Astrocyte (in vitro differentiated cells and primary cell): ENCODE results near the gene DDX18. TPM values are rescaled to one million over a fixed set of nuclear protein-coding genes. Genes with fewer than 3 reads are reported as not detected.

Experiments
- DNase-seq: peaks from one replicate; pipeline ENCODE4 v3.0.0-alpha.2; 2010; ENCODE audit warnings: low read depth
- FAIRE-seq: peaks from 2 replicates; lab custom pipeline; 2011; peaks lifted over from hg19 to GRCh38; lab: Jason Lieb, UNC
- H2AFZ ChIP-seq: 2 replicates; pipeline ENCODE4 v1.6.0; 2012; ENCODE audit warnings: low read depth, low read length, inconsistent platforms
- H3K27ac ChIP-seq: 2 replicates; pipeline ENCODE4 v1.5.1; 2011; ENCODE audit warnings: low read depth, low read length, inconsistent platforms
- H3K27me3 ChIP-seq: 2 replicates; pipeline ENCODE4 v1.6.0; 2011; ENCODE audit warnings: low read length, inconsistent platforms; ENCODE audit not compliant: insufficient read depth
- H3K36me3 ChIP-seq: 2 replicates; pipeline ENCODE4 v1.5.1; 2011; ENCODE audit warnings: low read length, inconsistent platforms; ENCODE audit not compliant: insufficient read depth
- H3K4me1 ChIP-seq: 2 replicates; pipeline ENCODE4 v1.5.1; 2011; ENCODE audit warnings: low read length, inconsistent platforms; ENCODE audit not compliant: insufficient read depth
- H3K4me2 ChIP-seq: 2 replicates; pipeline ENCODE4 v1.6.0; 2012; ENCODE audit warnings: low read length, inconsistent platforms
- H3K4me3 ChIP-seq: 2 replicates; pipeline ENCODE4 v1.5.1; 2011; ENCODE audit warnings: low read depth, mild to moderate bottlenecking, low read length, inconsistent platforms; ENCODE audit not compliant: insufficient read depth
- H3K79me2 ChIP-seq: 2 replicates; pipeline ENCODE4 v1.6.0; 2012; ENCODE audit warnings: mild to moderate bottlenecking, low read length, inconsistent platforms; ENCODE audit not compliant: insufficient read depth
- H3K9ac ChIP-seq: 2 replicates; pipeline ENCODE4 v1.6.0; 2012; ENCODE audit warnings: mild to moderate bottlenecking, low read length, inconsistent platforms
- H3K9me3 ChIP-seq: 2 replicates; pipeline ENCODE4 v1.5.1; 2012; ENCODE audit warnings: low read depth, mild to moderate bottlenecking, low read length, inconsistent platforms; ENCODE audit not compliant: insufficient read depth
- H4K20me1 ChIP-seq: 2 replicates; pipeline ENCODE4 v1.6.0; 2012; ENCODE audit warnings: low read length, inconsistent platforms; ENCODE audit not compliant: insufficient read depth
- H3K27ac Mint-ChIP-seq: one replicate; pipeline ENCODE4 v1.8.0; 2021; ENCODE audit warnings: mild to moderate bottlenecking, mixed read lengths; ENCODE audit not compliant: unreplicated experiment
- H3K27me3 Mint-ChIP-seq: one replicate; pipeline ENCODE4 v1.8.0; 2021; ENCODE audit warnings: low read depth, mixed read lengths; ENCODE audit not compliant: unreplicated experiment
- H3K36me3 Mint-ChIP-seq: one replicate; pipeline ENCODE4 v1.8.0; 2021; ENCODE audit warnings: low read depth, mixed read lengths; ENCODE audit not compliant: unreplicated experiment
- H3K4me1 Mint-ChIP-seq: one replicate; pipeline ENCODE4 v1.8.0; 2021; ENCODE audit warnings: low read depth, mixed read lengths; ENCODE audit not compliant: unreplicated experiment
- H3K4me3 Mint-ChIP-seq: one replicate; pipeline ENCODE4 v1.8.0; 2021; ENCODE audit warnings: mild to moderate bottlenecking, moderate library complexity, mixed read lengths; ENCODE audit not compliant: unreplicated experiment
- H3K9me3 Mint-ChIP-seq: one replicate; pipeline ENCODE4 v1.8.0; 2021; ENCODE audit warnings: mild to moderate bottlenecking, mixed read lengths; ENCODE audit not compliant: unreplicated experiment
- CTCF ChIP-seq: IDR thresholded peaks from 2 replicates; pipeline ENCODE4 v1.5.1; 2011; ENCODE audit warnings: low read depth, mild to moderate bottlenecking, inconsistent platforms, low read length, moderate library complexity; ENCODE audit not compliant: insufficient read depth
- EZH2 ChIP-seq: IDR thresholded peaks from 2 replicates; pipeline ENCODE4 v1.6.1; 2012; ENCODE audit warnings: mild to moderate bottlenecking, low read length, inconsistent platforms; ENCODE audit not compliant: insufficient read depth
- total RNA-seq: library from RNA; stranded (reverse); gene quantifications from 2 replicates; pipeline ENCODE4 v1.2.1, GENCODE V29; 2021

DDX18 gene
- total RNA-seq, 1 donor from 2014 or later, result 72.6 TPM

GRCh38 chr2:117833911-117834310 lies 19.4 kb downstream of the DDX18 start:
- FAIRE-seq (no peak), DNase-seq (no peak)
- no peak overlapping the region for H3K4me3 ChIP-seq
- H3K36me3 ChIP-seq, result peaks cover 17% of the 10 kb centered on the region
- no peaks in the 10 kb centered on the region for H3K4me1 Mint-ChIP-seq
- no peaks in the 10 kb centered on the region for H3K9me3 Mint-ChIP-seq
- H3K9me3 ChIP-seq, result no peaks in the 10 kb centered on the region
- H3K79me2 ChIP-seq, result no peaks in the 10 kb centered on the region
- no peaks in the 10 kb centered on the region for H3K4me1 ChIP-seq
- peaks cover 12% of the 10 kb centered on the region for H3K36me3 Mint-ChIP-seq
- H3K27me3 ChIP-seq, result no peaks in the 10 kb centered on the region
- TF ChIP-seq EZH2 (no peak), CTCF (no peak)
- no peak overlapping the region for H2AFZ ChIP-seq
- H3K9ac ChIP-seq, result no peak overlapping the region
- H3K27ac ChIP-seq, result no peak overlapping the region
- no peaks in the 10 kb centered on the region for H3K27me3 Mint-ChIP-seq
- no peak overlapping the region for H3K4me3 Mint-ChIP-seq
- peaks cover 36% of the 10 kb centered on the region for H4K20me1 ChIP-seq
- no peak overlapping the region for H3K27ac Mint-ChIP-seq
- no peak overlapping the region for H3K4me2 ChIP-seq

GRCh38 chr2:117834992-117835391 lies 20.5 kb downstream of the DDX18 start:
- H2AFZ ChIP-seq, result no peak overlapping the region
- FAIRE-seq (no peak), DNase-seq (no peak)
- no peaks in the 10 kb centered on the region for H3K79me2 ChIP-seq
- no peak for TF ChIP-seq EZH2
- no peak for TF ChIP-seq CTCF
- no peak overlapping the region for H3K4me3 Mint-ChIP-seq
- no peak overlapping the region for H3K9ac ChIP-seq
- H3K27ac ChIP-seq, result no peak overlapping the region
- no peaks in the 10 kb centered on the region for H3K9me3 Mint-ChIP-seq
- no peaks in the 10 kb centered on the region for H3K27me3 Mint-ChIP-seq
- peaks cover 25% of the 10 kb centered on the region for H4K20me1 ChIP-seq
- no peak overlapping the region for H3K4me3 ChIP-seq
- H3K4me1 Mint-ChIP-seq, result no peaks in the 10 kb centered on the region
- H3K36me3 Mint-ChIP-seq, result peaks cover 9% of the 10 kb centered on the region
- H3K36me3 ChIP-seq, result peaks cover 8% of the 10 kb centered on the region
- H3K4me1 ChIP-seq, result no peaks in the 10 kb centered on the region
- no peaks in the 10 kb centered on the region for H3K9me3 ChIP-seq
- H3K27me3 ChIP-seq, result no peaks in the 10 kb centered on the region
- no peak overlapping the region for H3K27ac Mint-ChIP-seq
- no peak overlapping the region for H3K4me2 ChIP-seq

GRCh38 chr2:117835990-117836760 lies 21.7 kb downstream of the DDX18 start:
- Histone ChIP-seq H3K27me3 (no peaks in the 10 kb centered on the region), H3K79me2 (no peaks in the 10 kb centered on the region), H3K4me1 (no peaks in the 10 kb centered on the region), H2AFZ (peak overlapping the region; percentile 79), H3K36me3 (no peaks in the 10 kb centered on the region), H3K4me3 (peak overlapping the region; percentile 56), H3K9me3 (no peaks in the 10 kb centered on the region), H3K9ac (peak overlapping the region; percentile 57), H3K4me2 (peak overlapping the region; percentile 89), H3K27ac (no peak overlapping the region), H4K20me1 (peaks cover 23% of the 10 kb centered on the region)
- TF ChIP-seq CTCF (peak; percentile 82), EZH2 (no peak)
- Mint-ChIP-seq H3K4me1 (no peaks in the 10 kb centered on the region), H3K27me3 (no peaks in the 10 kb centered on the region), H3K36me3 (peaks cover 6% of the 10 kb centered on the region), H3K27ac (no peak overlapping the region), H3K4me3 (peak overlapping the region; percentile 78), H3K9me3 (no peaks in the 10 kb centered on the region)
- FAIRE-seq (no peak), DNase-seq (peak; percentile 57)
